ENCODE results near the gene TNNC1. TPM values are rescaled to one million over a fixed set of nuclear protein-coding genes. Genes with fewer than 3 reads are reported as not detected.
A peak's percentile ranks its signal among the peaks of the same experiment; 100 is the strongest.

Gene TNNC1
- total RNA-seq, 1 experiment from 2014 or later, result 5.6 TPM

- Mint-ChIP-seq H3K36me3 (ENCODE audit: insufficient read depth in 1 of 3, low read depth in 3 of 3) (peaks cover 21 to 53% (median 48%) of the 10 kb centered on the region in 3 experiments; a peak in 6 of 7 replicates), H3K9me3 (no peaks in the 10 kb centered on the region), H3K27me3 (ENCODE audit: low read depth) (no peaks in the 10 kb centered on the region), H3K27ac (peak overlapping the region in 2 of 3 experiments; percentile 11 to 53; a peak in 1 of 7 replicates), H3K4me1 (peaks cover 0 to 6% of the 10 kb centered on the region in 2 experiments; a peak in 2 of 4 replicates), H3K4me3 (no peak overlapping the region)
- Histone ChIP-seq H3K27ac (ENCODE audit: insufficient read length, low read depth, low read length) (no peak overlapping the region), H3K4me2 (ENCODE audit: insufficient read depth, insufficient read length, low read length) (no peak overlapping the region), H3K23me2 (ENCODE audit: insufficient read length, low read depth, low read length, poor library complexity, severe bottlenecking) (no peaks in the 10 kb centered on the region), H2BK20ac (ENCODE audit: low read depth, low read length, poor library complexity, severe bottlenecking) (no peak overlapping the region), H3K9me3 (ENCODE audit: control insufficient read depth, low read depth, low read length) (no peaks in the 10 kb centered on the region), H2AFZ (ENCODE audit: low read length) (no peak overlapping the region), H2BK15ac (ENCODE audit: low read depth, low read length) (no peak overlapping the region), H4K5ac (ENCODE audit: insufficient read length, low read depth, low read length) (no peak overlapping the region), H4K8ac (replicated peaks; ENCODE audit: insufficient read length, low read depth, low read length) (no peak overlapping the region), H3K79me2 (ENCODE audit: insufficient read depth, low read length) (no peaks in the 10 kb centered on the region), H3K14ac (ENCODE audit: insufficient read depth, low read length) (no peak overlapping the region), H2AK5ac (ENCODE audit: insufficient read length, low read length) (no peak overlapping the region), H3K18ac (ENCODE audit: insufficient read length, low read depth, low read length) (no peak overlapping the region), H3K56ac (ENCODE audit: insufficient read length, low read depth, low read length) (no peak overlapping the region), H3K27me3 (ENCODE audit: insufficient read depth, low read length) (no peaks in the 10 kb centered on the region), H4K20me1 (ENCODE audit: control insufficient read depth, insufficient read depth, insufficient read length) (no peaks in the 10 kb centered on the region), H3K9ac (ENCODE audit: extremely low read depth, insufficient read length, low read length) (no peak overlapping the region), H2BK120ac (ENCODE audit: low read depth, low read length, poor library complexity, severe bottlenecking) (no peak overlapping the region), H3K4ac (ENCODE audit: low read depth, low read length) (no peak overlapping the region), H3K4me1 (ENCODE audit: insufficient read depth, low read length) (no peaks in the 10 kb centered on the region), H4K91ac (ENCODE audit: insufficient read length, low read depth, low read length) (no peak overlapping the region), H3K79me1 (ENCODE audit: insufficient read depth, low read depth, low read length, poor library complexity, severe bottlenecking) (peaks cover 5% of the 10 kb centered on the region), H2BK5ac (ENCODE audit: insufficient read length, low read length) (no peak overlapping the region), H3K23ac (ENCODE audit: insufficient read length, low read depth, low read length) (no peak overlapping the region), H3T11ph (ENCODE audit: low read length) (no peak overlapping the region), H2BK12ac (ENCODE audit: insufficient read length, low read depth, low read length) (no peak overlapping the region)
- no peak for DNase-seq
- no peak for TF ChIP-seq CTCF (conservative IDR thresholded peaks at IDR 0.05)
- no CpG with 5 or more reads among the region's 9 CpGs for WGBS (ENCODE audit: extremely low coverage, insufficient read length, low lambda C conversion rate)
Observed at GRCh38 chr3:52468336-52468735, 14.5 kb upstream of the TNNC1 start.
